Measurements from ENCODE around the gene HTRA2. TPM values are rescaled to one million over a fixed set of nuclear protein-coding genes. Genes with fewer than 3 reads are reported as not detected.

Gene HTRA2
- total RNA-seq, 4 donors from 2014 or later = 8.6 to 29.6 (median 21.0) TPM

GRCh38 chr2:74576211-74576862 lies 46.6 kb downstream of the HTRA2 start:
- no peaks in the 10 kb centered on the region for H3K36me3 ChIP-seq
- no peak for TF ChIP-seq EP300 (IDR thresholded peaks at IDR 0.05; ENCODE audit: low read depth)
- TF ChIP-seq POLR2A (IDR thresholded peaks at IDR 0.05) = no peak
- no peak for TF ChIP-seq CTCF (IDR thresholded peaks at IDR 0.05)
- no peak for TF ChIP-seq POLR2AphosphoS5 (IDR thresholded peaks at IDR 0.05)
- H3K4me1 ChIP-seq = peaks cover 0 to 5% (median 0%) of the 10 kb centered on the region in 4 donors
- WGBS, 2 donors (ENCODE audit: low coverage in 1 of 2) = 84 to 85% methylated on average over 3 to 7 of the region's 7 CpGs
- peak overlapping the region in 3 of 4 donors; percentile 26 to 53 (median 44) for H3K27ac ChIP-seq
- no peak for DNase-seq
- no peak overlapping the region for H3K4me3 ChIP-seq
- H3K9me3 ChIP-seq = no peaks in the 10 kb centered on the region
- no peaks in the 10 kb centered on the region for H3K27me3 ChIP-seq
- intact Hi-C loops (cut with DNase I; ENCODE audit: low total_unique reads) = no loop called here
- in situ Hi-C loops (cut with MboI; ENCODE audit: low pct_ligation_motif_present in 1 of 4, low pct_unique_long_range_greater_than_20kb in 1 of 4, low sequenced_read_pairs in 3 of 4) = loop anchor here in 3 of 4 donors (5.0 to 25.0 kb wide), 2 partner anchors 74 to 89 kb away; partner anchors contain the start of genes CCDC142 (in 2 of the 3), LBX2 (in 2 of the 3) and TTC31 (in 2 of the 3)

GRCh38 chr2:74576863-74577229 lies 47.1 kb downstream of the HTRA2 start:
- Histone ChIP-seq H3K27ac (peak overlapping the region; percentile 15 to 53 (median 36)), H3K4me3 (no peak overlapping the region), H3K4me1 (peaks cover 0 to 5% (median 0%) of the 10 kb centered on the region in 4 donors), H3K27me3 (no peaks in the 10 kb centered on the region), H3K36me3 (no peaks in the 10 kb centered on the region), H3K9me3 (no peaks in the 10 kb centered on the region)
- intact Hi-C loops (cut with DNase I; ENCODE audit: low total_unique reads) = no loop called here
- DNase-seq = no peak
- TF ChIP-seq POLR2AphosphoS5 (IDR thresholded peaks at IDR 0.05) = no peak
- TF ChIP-seq POLR2A (IDR thresholded peaks at IDR 0.05) = no peak
- no peak for TF ChIP-seq CTCF (IDR thresholded peaks at IDR 0.05)
- TF ChIP-seq EP300 (IDR thresholded peaks at IDR 0.05; ENCODE audit: low read depth) = no peak
- in situ Hi-C loops (cut with MboI; ENCODE audit: low pct_ligation_motif_present in 1 of 4, low pct_unique_long_range_greater_than_20kb in 1 of 4, low sequenced_read_pairs in 3 of 4) = loop anchor here in 3 of 4 donors (5.0 to 25.0 kb wide), 2 partner anchors 75 to 90 kb away; partner anchors contain the start of genes CCDC142 (in 2 of the 3), LBX2 (in 2 of the 3) and TTC31 (in 2 of the 3)
- 14 to 25% methylated on average over 1 of the region's 1 CpG for WGBS, 2 donors (ENCODE audit: low coverage in 1 of 2)

GRCh38 chr2:74577448-74577847 lies 47.7 kb downstream of the HTRA2 start:
- no peaks in the 10 kb centered on the region for H3K9me3 ChIP-seq
- no peaks in the 10 kb centered on the region for H3K27me3 ChIP-seq
- no peak for DNase-seq
- no peaks in the 10 kb centered on the region for H3K36me3 ChIP-seq
- no peak overlapping the region for H3K4me3 ChIP-seq
- in situ Hi-C loops (cut with MboI; ENCODE audit: low pct_ligation_motif_present in 1 of 4, low pct_unique_long_range_greater_than_20kb in 1 of 4, low sequenced_read_pairs in 3 of 4) = loop anchor here in 3 of 4 donors (5.0 to 25.0 kb wide), 2 partner anchors 75 to 90 kb away; partner anchors contain the start of genes CCDC142 (in 2 of the 3), LBX2 (in 2 of the 3) and TTC31 (in 2 of the 3)
- H3K4me1 ChIP-seq = peaks cover 0 to 5% (median 0%) of the 10 kb centered on the region in 4 donors
- TF ChIP-seq EP300 (IDR thresholded peaks at IDR 0.05; ENCODE audit: low read depth) = no peak
- TF ChIP-seq POLR2AphosphoS5 (IDR thresholded peaks at IDR 0.05) = no peak
- no peak for TF ChIP-seq POLR2A (IDR thresholded peaks at IDR 0.05)
- no peak for TF ChIP-seq CTCF (IDR thresholded peaks at IDR 0.05)
- intact Hi-C loops (cut with DNase I; ENCODE audit: low total_unique reads) = no loop called here
- peak overlapping the region; percentile 4 to 43 (median 21) for H3K27ac ChIP-seq
- WGBS, 2 donors (ENCODE audit: low coverage in 1 of 2) = 58% methylated on average over 2 of the region's 2 CpGs; no CpG with 5 or more reads in 1 of the 2 donors

GRCh38 chr2:74578408-74578807 lies 48.7 kb downstream of the HTRA2 start:
- in situ Hi-C loops (cut with MboI; ENCODE audit: low pct_ligation_motif_present in 1 of 4, low pct_unique_long_range_greater_than_20kb in 1 of 4, low sequenced_read_pairs in 3 of 4) = loop anchor here in 3 of 4 donors (5.0 to 25.0 kb wide), 2 partner anchors 76 to 91 kb away; partner anchors contain the start of genes CCDC142 (in 2 of the 3), LBX2 (in 2 of the 3) and TTC31 (in 2 of the 3)
- WGBS, 2 donors (ENCODE audit: low coverage in 1 of 2) = 77 to 85% methylated on average over 2 to 3 of the region's 3 CpGs

More at GRCh38 chr2:74578408-74578807, 48.7 kb downstream of the HTRA2 start:
- TF ChIP-seq POLR2AphosphoS5 (IDR thresholded peaks at IDR 0.05) = no peak
- TF ChIP-seq POLR2A (IDR thresholded peaks at IDR 0.05) = no peak
- TF ChIP-seq EP300 (IDR thresholded peaks at IDR 0.05; ENCODE audit: low read depth) = no peak
- TF ChIP-seq CTCF (IDR thresholded peaks at IDR 0.05) = no peak
- no peak for DNase-seq
- no peak overlapping the region for H3K4me3 ChIP-seq
- no peaks in the 10 kb centered on the region for H3K9me3 ChIP-seq
- peaks cover 0 to 5% (median 0%) of the 10 kb centered on the region in 4 donors for H3K4me1 ChIP-seq
- H3K27me3 ChIP-seq = no peaks in the 10 kb centered on the region
- no peaks in the 10 kb centered on the region for H3K36me3 ChIP-seq
- intact Hi-C loops (cut with DNase I; ENCODE audit: low total_unique reads) = no loop called here
- peak overlapping the region in 1 of 4 donors; percentile 25 for H3K27ac ChIP-seq

All from transverse colon (tissue), 4 donors.